Fibroblast of lung (primary cell): ENCODE data around the gene ATP5PB. TPM values are rescaled to one million over a fixed set of nuclear protein-coding genes. Genes with fewer than 3 reads are reported as not detected.

Experiments used
- DNase-seq, 2 donors: peaks; one replicate each; pipeline versions ENCODE4 v3.0.0 to v3.0.0-alpha.2; 2010; ENCODE audit warnings: low read depth in 2 of 2
- H2AFZ ChIP-seq: 2 replicates; pipeline ENCODE4 v1.5.1; 2012; ENCODE audit warnings: low read length, control low read depth, inconsistent platforms
- H3K27ac ChIP-seq: 2 replicates; pipeline ENCODE4 v1.5.1; 2011; ENCODE audit warnings: low read length, control low read depth; ENCODE audit not compliant: insufficient read depth
- H3K27me3 ChIP-seq: 2 replicates; pipeline ENCODE4 v1.5.1; 2011; ENCODE audit warnings: mild to moderate bottlenecking, low read length; ENCODE audit not compliant: control insufficient read depth, insufficient read depth
- H3K36me3 ChIP-seq: 2 replicates; pipeline ENCODE4 v1.5.1; 2011; ENCODE audit warnings: low read length; ENCODE audit not compliant: control insufficient read depth, insufficient read depth
- H3K4me1 ChIP-seq: 2 replicates; pipeline ENCODE4 v1.5.1; 2011; ENCODE audit warnings: low read length; ENCODE audit not compliant: control insufficient read depth, insufficient read depth; ENCODE audit errors: extremely low read depth
- H3K4me2 ChIP-seq: 2 replicates; pipeline ENCODE4 v1.5.1; 2011; ENCODE audit warnings: low read length, control low read depth; ENCODE audit not compliant: insufficient read depth; ENCODE audit errors: extremely low read depth
- H3K4me3 ChIP-seq, 4 experiments: fragments of 200-600 bp in 1 of 4; sonication (generic) in 1 of 4; replicated peaks in 1 of 4; 2 replicates each; pipeline ENCODE4 v1.5.1; 2011 to 2016; ENCODE audit warnings: low read length in 4 of 4, low read depth in 3 of 4, mild to moderate bottlenecking in 3 of 4, control low read depth in 2 of 4, inconsistent platforms in 1 of 4, mixed read lengths in 1 of 4; ENCODE audit not compliant: insufficient read depth in 1 of 4; ENCODE audit errors: control extremely low read depth in 1 of 4
- H3K79me2 ChIP-seq: 2 replicates; pipeline ENCODE4 v1.5.1; 2012; ENCODE audit warnings: mild to moderate bottlenecking, low read length, inconsistent platforms; ENCODE audit not compliant: control insufficient read depth, insufficient read depth
- H3K9ac ChIP-seq: 2 replicates; pipeline ENCODE4 v1.5.1; 2011; ENCODE audit warnings: mild to moderate bottlenecking, low read length, control low read depth; ENCODE audit not compliant: insufficient read depth
- H3K9me3 ChIP-seq: 2 replicates; pipeline ENCODE4 v1.5.1; 2012; ENCODE audit warnings: low read depth, low read length; ENCODE audit not compliant: control insufficient read depth, insufficient read depth
- H4K20me1 ChIP-seq: 2 replicates; pipeline ENCODE4 v1.5.1; 2011; ENCODE audit warnings: low read length; ENCODE audit not compliant: control insufficient read depth, insufficient read depth; ENCODE audit errors: extremely low read depth
- EZH2 ChIP-seq: IDR thresholded peaks from 2 replicates; pipeline ENCODE4 v1.5.1; 2012; ENCODE audit warnings: low read length, control low read depth, mild to moderate bottlenecking; ENCODE audit errors: missing control alignments
- polyA plus RNA-seq, 2 donors: library from polyadenylated mRNA; depleted of rRNA in 1 of 2; stranded (reverse) in 1 of 2; unstranded in 1 of 2; fragments of >200 nt; gene quantifications; 2 replicates each; pipeline ENCODE4 v1.2.1, GENCODE V29; 2011 to 2012; ENCODE audit warnings: missing spikeins in 1 of 2
- total RNA-seq: library from RNA; depleted of rRNA; stranded (reverse); fragments of >200 nt; gene quantifications from 2 replicates; pipeline ENCODE4 v1.2.1, GENCODE V29; 2014
- TF ChIP-seq, protein P1 (sequence below), 2 donors: IDR thresholded peaks in 1 of 2; conservative IDR thresholded peaks in 1 of 2; 1 replicate in 1 of 2; 2 replicates in 1 of 2; pipeline ENCODE4 v1.5.1; 2011 to 2012; ENCODE audit warnings: low read length in 2 of 2, control low read depth in 1 of 2, inconsistent platforms in 1 of 2, low read depth in 1 of 2, mild to moderate bottlenecking in 1 of 2

Gene ATP5PB
- total and polyA plus RNA-seq, 2 donors (not counting 1 experiment from before 2014, with no cell fraction given), result 162 to 417 TPM

DNA sequence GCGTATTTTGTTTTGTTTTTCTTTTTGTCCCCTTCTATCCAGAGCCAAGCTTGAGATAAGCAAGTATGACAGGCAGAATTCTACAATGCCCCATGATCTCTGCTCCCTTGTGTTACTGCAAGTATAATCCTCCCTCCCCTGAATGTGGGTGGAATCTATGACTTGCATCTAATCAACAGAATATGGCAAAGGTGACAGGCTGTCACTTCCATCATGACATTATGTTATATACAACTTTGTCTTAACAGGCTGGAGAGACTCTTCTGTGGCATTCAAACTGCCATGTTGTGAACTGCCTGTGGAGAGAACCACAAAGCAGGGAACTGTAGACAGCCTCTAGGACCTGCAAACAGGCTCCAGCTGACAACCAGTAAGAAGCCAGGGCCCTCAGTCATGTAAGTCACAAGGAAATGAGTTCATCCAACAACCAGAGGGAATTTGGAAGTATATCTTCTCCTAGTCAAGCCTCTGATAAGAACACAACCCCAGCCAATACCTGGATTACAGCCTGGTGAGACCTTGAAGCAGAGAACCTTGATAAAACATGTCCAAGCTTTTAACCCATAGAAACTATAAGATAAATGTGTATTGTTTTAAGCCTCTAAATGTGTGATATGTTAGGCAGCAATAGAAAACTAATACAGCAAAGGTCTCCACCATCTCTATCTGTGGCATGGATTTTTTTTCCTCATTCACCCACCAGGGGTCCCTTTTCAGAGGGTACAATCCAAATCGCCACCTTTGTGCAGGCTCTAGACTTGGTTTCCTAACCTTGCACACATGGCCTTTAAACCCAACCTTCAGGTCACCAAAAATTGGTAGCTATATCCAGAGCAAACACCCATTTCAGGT is 18.8 kb downstream of the ATP5PB start:
- Histone ChIP-seq H3K4me1 (no peaks in the 10 kb centered on the region), H3K9me3 (no peaks in the 10 kb centered on the region), H2AFZ (no peak overlapping the region), H3K27me3 (no peaks in the 10 kb centered on the region), H3K4me3 (no peak overlapping the region), H3K9ac (no peak overlapping the region), H3K27ac (no peak overlapping the region), H4K20me1 (no peaks in the 10 kb centered on the region), H3K36me3 (no peaks in the 10 kb centered on the region), H3K79me2 (no peaks in the 10 kb centered on the region), H3K4me2 (no peak overlapping the region)
- no peak for DNase-seq
- TF ChIP-seq, protein P1, sequence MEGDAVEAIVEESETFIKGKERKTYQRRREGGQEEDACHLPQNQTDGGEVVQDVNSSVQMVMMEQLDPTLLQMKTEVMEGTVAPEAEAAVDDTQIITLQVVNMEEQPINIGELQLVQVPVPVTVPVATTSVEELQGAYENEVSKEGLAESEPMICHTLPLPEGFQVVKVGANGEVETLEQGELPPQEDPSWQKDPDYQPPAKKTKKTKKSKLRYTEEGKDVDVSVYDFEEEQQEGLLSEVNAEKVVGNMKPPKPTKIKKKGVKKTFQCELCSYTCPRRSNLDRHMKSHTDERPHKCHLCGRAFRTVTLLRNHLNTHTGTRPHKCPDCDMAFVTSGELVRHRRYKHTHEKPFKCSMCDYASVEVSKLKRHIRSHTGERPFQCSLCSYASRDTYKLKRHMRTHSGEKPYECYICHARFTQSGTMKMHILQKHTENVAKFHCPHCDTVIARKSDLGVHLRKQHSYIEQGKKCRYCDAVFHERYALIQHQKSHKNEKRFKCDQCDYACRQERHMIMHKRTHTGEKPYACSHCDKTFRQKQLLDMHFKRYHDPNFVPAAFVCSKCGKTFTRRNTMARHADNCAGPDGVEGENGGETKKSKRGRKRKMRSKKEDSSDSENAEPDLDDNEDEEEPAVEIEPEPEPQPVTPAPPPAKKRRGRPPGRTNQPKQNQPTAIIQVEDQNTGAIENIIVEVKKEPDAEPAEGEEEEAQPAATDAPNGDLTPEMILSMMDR (conservative IDR thresholded peaks at IDR 0.05 in 1 of 2, IDR thresholded peaks at IDR 0.05 in 1 of 2; ENCODE audit: low read depth in 1 of 2, low read length in 2 of 2), result no peak
- no peak for TF ChIP-seq EZH2

DNA sequence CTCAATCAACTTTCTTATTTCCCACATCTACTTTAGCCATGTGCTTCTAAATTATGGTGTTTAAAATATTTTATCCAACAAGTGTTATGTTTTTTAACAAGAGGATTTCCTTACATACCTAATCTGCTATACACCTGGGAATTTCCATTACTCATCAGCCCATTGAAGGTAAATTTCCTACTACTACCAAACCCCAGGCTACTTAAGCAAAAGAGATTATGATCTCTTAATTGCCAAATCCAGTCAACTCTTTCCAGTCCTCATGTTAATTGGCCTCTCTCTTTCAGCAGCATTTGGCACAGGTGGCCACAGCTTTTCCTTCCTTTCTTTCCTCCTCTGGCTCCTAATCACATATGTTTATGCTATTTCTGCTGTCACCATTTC is 19.4 kb downstream of the ATP5PB start:
- TF ChIP-seq, protein P1 (conservative IDR thresholded peaks at IDR 0.05 in 1 of 2, IDR thresholded peaks at IDR 0.05 in 1 of 2; ENCODE audit: low read depth in 1 of 2, low read length in 2 of 2), result no peak
- H3K9ac ChIP-seq, result no peak overlapping the region
- no peak for DNase-seq
- no peak overlapping the region for H3K4me3 ChIP-seq
- H2AFZ ChIP-seq, result no peak overlapping the region
- no peaks in the 10 kb centered on the region for H3K36me3 ChIP-seq
- no peaks in the 10 kb centered on the region for H4K20me1 ChIP-seq
- no peak overlapping the region for H3K4me2 ChIP-seq
- H3K27ac ChIP-seq, result no peak overlapping the region
- H3K27me3 ChIP-seq, result no peaks in the 10 kb centered on the region
- H3K4me1 ChIP-seq, result no peaks in the 10 kb centered on the region
- no peaks in the 10 kb centered on the region for H3K9me3 ChIP-seq
- H3K79me2 ChIP-seq, result no peaks in the 10 kb centered on the region

DNA sequence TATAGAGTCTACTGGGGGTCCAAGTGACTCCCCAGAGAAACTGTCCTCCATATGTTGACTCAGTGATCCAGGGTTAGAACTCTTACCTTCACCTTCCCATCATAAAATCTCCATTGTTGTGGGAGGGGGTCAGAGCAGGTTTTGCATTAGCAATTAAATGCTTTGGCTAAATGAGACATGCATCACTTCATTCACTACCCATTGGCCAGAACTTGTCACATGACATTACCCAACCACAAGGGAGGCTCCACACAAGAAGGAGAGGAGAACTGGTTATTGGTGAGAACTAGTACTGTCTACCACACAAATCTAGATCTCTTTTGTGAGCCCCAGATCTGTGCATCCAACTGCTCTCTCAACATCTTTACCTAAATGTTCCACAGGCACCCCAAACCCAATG is 20.3 kb downstream of the ATP5PB start:
- Histone ChIP-seq H3K4me3 (no peak overlapping the region), H3K36me3 (no peaks in the 10 kb centered on the region), H3K79me2 (no peaks in the 10 kb centered on the region), H3K27ac (no peak overlapping the region), H3K9ac (no peak overlapping the region), H3K4me2 (no peak overlapping the region), H2AFZ (no peak overlapping the region), H3K4me1 (no peaks in the 10 kb centered on the region), H3K27me3 (no peaks in the 10 kb centered on the region), H3K9me3 (no peaks in the 10 kb centered on the region), H4K20me1 (no peaks in the 10 kb centered on the region)
- no peak for DNase-seq
- TF ChIP-seq, protein P1 (conservative IDR thresholded peaks at IDR 0.05 in 1 of 2, IDR thresholded peaks at IDR 0.05 in 1 of 2; ENCODE audit: low read depth in 1 of 2, low read length in 2 of 2), result no peak
- no peak for TF ChIP-seq EZH2
